K562 (cell line): ENCODE results near the gene TAL1. TPM values are rescaled to one million over a fixed set of nuclear protein-coding genes. Genes with fewer than 3 reads are reported as not detected.

ENCODE experiments used
- FUS ChIP-seq: fragments of 200-400 bp; formaldehyde crosslinking; optimal IDR thresholded peaks from 2 replicates; pipeline ENCODE3; 2017; ENCODE audit warnings: low read depth, low read length
- GABPA ChIP-seq: fragments of 200-800 bp; sonication (Bioruptor generic); conservative IDR thresholded peaks from 2 replicates; pipeline ENCODE4 v1.6.1; 2016; ENCODE audit warnings: low read depth, missing genetic modification characterization, missing compliant biosample characterization
- KLF6 ChIP-seq: fragments of 250-450 bp; sonication (Bioruptor Pico); IDR thresholded peaks from 2 replicates; pipeline ENCODE4 v1.4.0; 2020; ENCODE audit warnings: mild to moderate bottlenecking, moderate library complexity, borderline replicate concordance
- LCOR ChIP-seq: sonication (generic); formaldehyde crosslinking; IDR thresholded peaks from 2 replicates; pipeline ENCODE4 v1.8.0; 2022; ENCODE audit warnings: mild to moderate bottlenecking, missing genetic modification reagents
- MED1 ChIP-seq: sonication (generic); formaldehyde crosslinking; IDR thresholded peaks from 2 replicates; pipeline ENCODE4 v1.8.1; 2023; ENCODE audit warnings: missing genetic modification reagents, borderline replicate concordance
- MTF1 ChIP-seq: fragments of 250-450 bp; sonication (Bioruptor Pico); IDR thresholded peaks from 2 replicates; pipeline ENCODE4 v1.9.0; 2021; ENCODE audit warnings: moderate library complexity, mild to moderate bottlenecking, inconsistent platforms, borderline replicate concordance
- TAF15 ChIP-seq: fragments of 200-400 bp; formaldehyde crosslinking; IDR thresholded peaks from 2 replicates; pipeline ENCODE4 v1.6.1; 2017; ENCODE audit warnings: mild to moderate bottlenecking, low read depth, low read length, moderate library complexity
- TCF7L2 ChIP-seq: fragments of 150-350 bp; IDR thresholded peaks from 2 replicates; pipeline ENCODE4 v1.6.1; 2016; ENCODE audit warnings: low read depth, mild to moderate bottlenecking, low read length, moderate library complexity
- TCFL5 ChIP-seq: fragments of 250-450 bp; sonication (Bioruptor Pico); conservative IDR thresholded peaks from 2 replicates; pipeline ENCODE4 v1.6.1; 2021; ENCODE audit warnings: mild to moderate bottlenecking, moderate library complexity, matching md5 sums
- ZNF354B ChIP-seq: fragments of 250-450 bp; sonication (Bioruptor Pico); IDR thresholded peaks from 2 replicates; pipeline ENCODE4 v1.4.0; 2020
- polyA plus RNA-seq, 8 experiments: library from polyadenylated mRNA; depleted of rRNA in 4 of 8; stranded (reverse) in 5 of 8; unstranded in 3 of 8; fragments of >200 nt; fragmentation: Nextera tagmentation in 2 of 8; fragmentation: Illumina TruSeq in 1 of 8; extraction: Ambion mirVana in 2 of 8; extraction: Trizol in 1 of 8; gene quantifications; 2 replicates each; pipeline versions ENCODE4 v1.2.1 to v1.2.3, GENCODE V29; 2011 to 2014; ENCODE audit warnings: inconsistent platforms in 1 of 8, missing spikeins in 1 of 8
- total RNA-seq, 7 experiments: library from RNA; depleted of rRNA in 6 of 7; stranded (reverse); fragments of >200 nt in 6 of 7; fragmentation: Illumina TruSeq in 2 of 7; extraction: Trizol in 2 of 7; gene quantifications; 2 replicates each; pipeline versions ENCODE4 v1.2.1 to v1.2.3, GENCODE V29; 2011 to 2021; ENCODE audit warnings: low replicate concordance in 1 of 7
- TF ChIP-seq, protein P1 (sequence below): sonication (generic); formaldehyde crosslinking; IDR thresholded peaks from 2 replicates; pipeline ENCODE4 v1.4.0; 2020; ENCODE audit warnings: mild to moderate bottlenecking, missing genetic modification reagents
- TF ChIP-seq, protein P2 (sequence below): fragments of 250-450 bp; sonication (Bioruptor Pico); IDR thresholded peaks from 2 replicates; pipeline ENCODE4 v1.4.0; 2020
- TF ChIP-seq, protein P3 (sequence below): fragments of 250-450 bp; sonication (Bioruptor Pico); IDR thresholded peaks from 2 replicates; pipeline ENCODE4 v1.4.0; 2020
- TF ChIP-seq, protein P4 (sequence below): fragments of 450-650 bp; IDR thresholded peaks from 2 replicates; pipeline ENCODE4 v1.6.1; 2016; ENCODE audit warnings: low read depth, mild to moderate bottlenecking, moderate library complexity
- TF ChIP-seq, protein P5 (sequence below), 2 experiments: fragments of 450-650 bp in 1 of 2; sonication (generic) in 1 of 2; formaldehyde crosslinking; conservative IDR thresholded peaks; 2 replicates each; pipeline versions ENCODE4 v1.4.0 to v1.8.1; 2020 to 2022; ENCODE audit warnings: mild to moderate bottlenecking in 1 of 2, missing genetic modification reagents in 1 of 2

TAL1 gene
- total and polyA plus RNA-seq, 9 of the 15 experiments (the other 6 are each of a cell fraction or from before 2014, with no cell fraction given), result 18.5 to 106 (median 59.7) TPM

DNA sequence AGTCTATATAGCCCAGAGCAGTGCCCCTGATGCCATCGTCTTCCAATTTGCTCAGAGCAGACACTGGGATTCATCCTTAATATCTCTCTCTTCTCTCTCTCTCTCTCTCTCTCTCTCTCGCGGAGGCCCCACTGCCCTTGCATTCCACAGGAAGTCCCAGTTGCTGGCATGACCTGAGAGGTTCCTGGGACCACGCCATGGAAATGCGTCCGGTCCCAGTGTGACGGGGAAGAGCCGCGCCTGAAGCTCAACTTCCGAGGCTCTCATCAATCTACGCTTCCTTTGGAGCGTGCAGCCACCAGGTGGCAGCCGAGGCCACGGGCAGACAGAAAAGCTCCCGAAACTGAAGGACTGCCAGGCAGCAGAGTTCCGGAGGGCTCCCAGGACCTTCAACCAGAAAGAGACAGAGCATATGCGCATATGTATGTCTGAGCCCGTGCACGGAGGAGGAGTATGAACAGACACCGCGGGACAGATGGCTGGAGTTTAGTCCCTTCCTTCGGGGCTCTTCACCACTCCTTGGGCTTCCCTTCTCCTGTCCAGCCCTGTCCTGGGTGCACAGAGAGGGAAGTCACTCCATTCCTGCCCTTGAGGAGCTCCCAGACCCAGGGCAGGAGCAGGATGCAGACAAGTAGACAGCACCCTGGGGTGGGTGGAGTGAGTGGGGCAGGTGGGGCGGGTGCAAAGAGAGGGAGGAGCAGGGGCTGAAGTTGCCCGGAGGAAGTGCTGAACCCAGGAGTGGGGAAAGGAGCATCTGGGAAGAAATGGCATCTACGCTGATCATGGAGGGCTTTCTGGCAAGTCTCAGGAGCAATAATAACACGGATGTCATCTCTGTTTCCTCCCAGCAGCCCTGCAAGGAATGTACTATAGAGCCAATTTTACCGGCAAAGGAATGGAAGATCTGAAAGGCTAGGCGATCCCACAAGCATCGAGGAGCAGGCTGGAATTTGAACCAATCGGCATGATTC is 52.7 kb downstream of the TAL1 start (continued):
- TF ChIP-seq, protein P1, sequence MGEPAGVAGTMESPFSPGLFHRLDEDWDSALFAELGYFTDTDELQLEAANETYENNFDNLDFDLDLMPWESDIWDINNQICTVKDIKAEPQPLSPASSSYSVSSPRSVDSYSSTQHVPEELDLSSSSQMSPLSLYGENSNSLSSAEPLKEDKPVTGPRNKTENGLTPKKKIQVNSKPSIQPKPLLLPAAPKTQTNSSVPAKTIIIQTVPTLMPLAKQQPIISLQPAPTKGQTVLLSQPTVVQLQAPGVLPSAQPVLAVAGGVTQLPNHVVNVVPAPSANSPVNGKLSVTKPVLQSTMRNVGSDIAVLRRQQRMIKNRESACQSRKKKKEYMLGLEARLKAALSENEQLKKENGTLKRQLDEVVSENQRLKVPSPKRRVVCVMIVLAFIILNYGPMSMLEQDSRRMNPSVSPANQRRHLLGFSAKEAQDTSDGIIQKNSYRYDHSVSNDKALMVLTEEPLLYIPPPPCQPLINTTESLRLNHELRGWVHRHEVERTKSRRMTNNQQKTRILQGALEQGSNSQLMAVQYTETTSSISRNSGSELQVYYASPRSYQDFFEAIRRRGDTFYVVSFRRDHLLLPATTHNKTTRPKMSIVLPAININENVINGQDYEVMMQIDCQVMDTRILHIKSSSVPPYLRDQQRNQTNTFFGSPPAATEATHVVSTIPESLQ (CRISPR knock-in tag), result no peak
- TF ChIP-seq, protein P2, sequence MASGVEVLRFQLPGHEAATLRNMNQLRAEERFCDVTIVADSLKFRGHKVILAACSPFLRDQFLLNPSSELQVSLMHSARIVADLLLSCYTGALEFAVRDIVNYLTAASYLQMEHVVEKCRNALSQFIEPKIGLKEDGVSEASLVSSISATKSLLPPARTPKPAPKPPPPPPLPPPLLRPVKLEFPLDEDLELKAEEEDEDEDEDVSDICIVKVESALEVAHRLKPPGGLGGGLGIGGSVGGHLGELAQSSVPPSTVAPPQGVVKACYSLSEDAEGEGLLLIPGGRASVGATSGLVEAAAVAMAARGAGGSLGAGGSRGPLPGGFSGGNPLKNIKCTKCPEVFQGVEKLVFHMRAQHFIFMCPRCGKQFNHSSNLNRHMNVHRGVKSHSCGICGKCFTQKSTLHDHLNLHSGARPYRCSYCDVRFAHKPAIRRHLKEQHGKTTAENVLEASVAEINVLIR (CRISPR knock-in tag), result peak; percentile 96
- peak; percentile 87 for TF ChIP-seq GABPA (tag)
- no peak for TF ChIP-seq TCFL5 (CRISPR knock-in tag)
- TF ChIP-seq, protein P3, sequence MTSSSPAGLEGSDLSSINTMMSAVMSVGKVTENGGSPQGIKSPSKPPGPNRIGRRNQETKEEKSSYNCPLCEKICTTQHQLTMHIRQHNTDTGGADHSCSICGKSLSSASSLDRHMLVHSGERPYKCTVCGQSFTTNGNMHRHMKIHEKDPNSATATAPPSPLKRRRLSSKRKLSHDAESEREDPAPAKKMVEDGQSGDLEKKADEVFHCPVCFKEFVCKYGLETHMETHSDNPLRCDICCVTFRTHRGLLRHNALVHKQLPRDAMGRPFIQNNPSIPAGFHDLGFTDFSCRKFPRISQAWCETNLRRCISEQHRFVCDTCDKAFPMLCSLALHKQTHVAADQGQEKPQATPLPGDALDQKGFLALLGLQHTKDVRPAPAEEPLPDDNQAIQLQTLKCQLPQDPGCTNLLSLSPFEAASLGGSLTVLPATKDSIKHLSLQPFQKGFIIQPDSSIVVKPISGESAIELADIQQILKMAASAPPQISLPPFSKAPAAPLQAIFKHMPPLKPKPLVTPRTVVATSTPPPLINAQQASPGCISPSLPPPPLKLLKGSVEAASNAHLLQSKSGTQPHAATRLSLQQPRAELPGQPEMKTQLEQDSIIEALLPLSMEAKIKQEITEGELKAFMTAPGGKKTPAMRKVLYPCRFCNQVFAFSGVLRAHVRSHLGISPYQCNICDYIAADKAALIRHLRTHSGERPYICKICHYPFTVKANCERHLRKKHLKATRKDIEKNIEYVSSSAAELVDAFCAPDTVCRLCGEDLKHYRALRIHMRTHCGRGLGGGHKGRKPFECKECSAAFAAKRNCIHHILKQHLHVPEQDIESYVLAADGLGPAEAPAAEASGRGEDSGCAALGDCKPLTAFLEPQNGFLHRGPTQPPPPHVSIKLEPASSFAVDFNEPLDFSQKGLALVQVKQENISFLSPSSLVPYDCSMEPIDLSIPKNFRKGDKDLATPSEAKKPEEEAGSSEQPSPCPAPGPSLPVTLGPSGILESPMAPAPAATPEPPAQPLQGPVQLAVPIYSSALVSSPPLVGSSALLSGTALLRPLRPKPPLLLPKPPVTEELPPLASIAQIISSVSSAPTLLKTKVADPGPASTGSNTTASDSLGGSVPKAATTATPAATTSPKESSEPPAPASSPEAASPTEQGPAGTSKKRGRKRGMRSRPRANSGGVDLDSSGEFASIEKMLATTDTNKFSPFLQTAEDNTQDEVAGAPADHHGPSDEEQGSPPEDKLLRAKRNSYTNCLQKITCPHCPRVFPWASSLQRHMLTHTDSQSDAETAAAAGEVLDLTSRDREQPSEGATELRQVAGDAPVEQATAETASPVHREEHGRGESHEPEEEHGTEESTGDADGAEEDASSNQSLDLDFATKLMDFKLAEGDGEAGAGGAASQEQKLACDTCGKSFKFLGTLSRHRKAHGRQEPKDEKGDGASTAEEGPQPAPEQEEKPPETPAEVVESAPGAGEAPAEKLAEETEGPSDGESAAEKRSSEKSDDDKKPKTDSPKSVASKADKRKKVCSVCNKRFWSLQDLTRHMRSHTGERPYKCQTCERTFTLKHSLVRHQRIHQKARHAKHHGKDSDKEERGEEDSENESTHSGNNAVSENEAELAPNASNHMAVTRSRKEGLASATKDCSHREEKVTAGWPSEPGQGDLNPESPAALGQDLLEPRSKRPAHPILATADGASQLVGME (CRISPR knock-in tag), result no peak
- no peak for TF ChIP-seq FUS
- TF ChIP-seq, protein P4, sequence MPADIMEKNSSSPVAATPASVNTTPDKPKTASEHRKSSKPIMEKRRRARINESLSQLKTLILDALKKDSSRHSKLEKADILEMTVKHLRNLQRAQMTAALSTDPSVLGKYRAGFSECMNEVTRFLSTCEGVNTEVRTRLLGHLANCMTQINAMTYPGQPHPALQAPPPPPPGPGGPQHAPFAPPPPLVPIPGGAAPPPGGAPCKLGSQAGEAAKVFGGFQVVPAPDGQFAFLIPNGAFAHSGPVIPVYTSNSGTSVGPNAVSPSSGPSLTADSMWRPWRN, result no peak
- no peak for TF ChIP-seq TAF15
- no peak for TF ChIP-seq TCF7L2
- peak; percentile 92 for TF ChIP-seq LCOR (CRISPR knock-in tag)
- no peak for TF ChIP-seq MED1 (CRISPR knock-in tag)
- no peak for TF ChIP-seq ZNF354B (CRISPR knock-in tag)
- TF ChIP-seq, protein P5, sequence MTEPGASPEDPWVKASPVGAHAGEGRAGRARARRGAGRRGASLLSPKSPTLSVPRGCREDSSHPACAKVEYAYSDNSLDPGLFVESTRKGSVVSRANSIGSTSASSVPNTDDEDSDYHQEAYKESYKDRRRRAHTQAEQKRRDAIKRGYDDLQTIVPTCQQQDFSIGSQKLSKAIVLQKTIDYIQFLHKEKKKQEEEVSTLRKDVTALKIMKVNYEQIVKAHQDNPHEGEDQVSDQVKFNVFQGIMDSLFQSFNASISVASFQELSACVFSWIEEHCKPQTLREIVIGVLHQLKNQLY (CRISPR knock-in tag; conservative IDR thresholded peaks at IDR 0.05), result no peak
- TF ChIP-seq MTF1, result no peak
- TF ChIP-seq KLF6 (CRISPR knock-in tag), result no peak
